Limb (tissue), 2 donors: ENCODE data around the gene WWP2.
A peak's percentile ranks its signal among the peaks of the same experiment; 100 is the strongest.
"Not testable (repeated sequence)": the region's sequence is repeated elsewhere in the genome, so short reads cannot be mapped to it uniquely, and the experiment has no call there.

Experiments used
- DNase-seq, 2 donors: peaks; one replicate each; pipeline ENCODE4 v3.0.0-alpha.2; 2016; ENCODE audit errors: extremely low spot score in 2 of 2

Gene WWP2

GRCh38 chr16:69941251-69942098 lies 179.3 kb downstream of the WWP2 start:
- peak in 1 of 2 donors; percentile 34 for DNase-seq

GRCh38 chr16:69942099-69942491 lies 180.0 kb downstream of the WWP2 start:
- DNase-seq: peak in 1 of 2 donors; percentile 38

DNA sequence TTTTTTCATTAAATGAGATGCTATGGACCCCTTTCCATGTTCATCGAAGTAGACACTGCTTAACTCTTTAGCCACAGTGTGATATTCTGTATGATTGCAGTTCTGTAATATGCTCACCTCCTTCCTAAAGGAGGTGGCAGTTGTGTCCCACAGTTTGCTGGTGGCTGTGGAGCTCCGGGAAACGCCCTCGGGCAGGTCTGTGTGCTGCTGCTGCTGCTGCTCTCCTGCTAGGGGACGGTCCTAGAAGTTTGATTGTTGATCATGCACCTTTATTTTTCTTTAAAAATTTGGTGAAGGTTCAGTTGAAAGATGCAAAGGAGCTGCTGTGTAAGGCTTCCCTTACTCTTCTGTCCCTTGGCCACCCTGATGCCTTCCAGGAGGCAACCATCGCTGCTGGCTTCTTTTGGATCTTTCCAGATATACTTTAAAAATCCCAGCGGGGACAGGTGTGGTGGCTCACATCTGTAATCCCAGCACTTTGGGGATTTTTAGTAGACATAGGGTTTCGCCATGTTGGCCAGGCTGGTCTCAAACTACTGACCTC lies 180.6 kb downstream of the WWP2 start:
- DNase-seq: peak in 1 of 2 donors; percentile 24

DNA sequence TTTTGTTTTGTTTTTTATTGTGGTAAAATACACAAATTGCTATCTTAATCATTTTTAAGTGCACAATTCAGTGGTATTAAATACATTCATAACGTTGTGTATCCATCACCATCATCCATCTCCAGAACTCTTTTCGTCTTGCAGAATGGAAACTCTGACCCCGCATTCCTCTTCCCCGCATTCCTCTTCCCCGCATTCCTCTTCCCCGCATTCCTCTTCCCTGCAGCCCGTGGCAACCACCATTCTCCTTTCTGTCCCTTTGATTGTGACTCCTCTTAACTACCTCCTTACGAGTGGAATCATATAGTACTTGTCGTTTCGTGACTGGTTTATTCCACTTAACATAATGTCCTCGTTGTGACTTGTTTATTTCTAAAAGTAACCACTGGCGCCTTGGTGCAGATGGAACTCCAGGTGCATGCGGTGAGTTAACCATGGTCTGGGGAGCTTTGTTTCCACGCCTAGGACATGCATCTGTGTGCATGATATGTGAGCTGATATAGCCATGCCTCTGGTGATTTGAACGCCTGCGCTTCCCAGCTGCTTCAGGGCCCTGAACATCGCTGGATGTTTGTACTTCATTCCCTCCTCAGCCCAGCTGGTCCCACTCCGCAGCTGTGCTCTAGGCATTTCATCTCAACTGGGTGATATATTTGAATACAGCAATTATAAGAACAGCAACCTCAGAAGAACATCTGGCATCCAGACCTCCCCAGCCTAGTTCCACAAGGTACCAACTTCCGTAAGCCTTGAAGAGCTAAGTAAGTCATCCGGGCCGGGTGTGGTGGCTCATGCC lies 181.3 kb downstream of the WWP2 start:
- peak in 1 of 2 donors; percentile 29 for DNase-seq

- not testable (repeated sequence) for DNase-seq
Measured at GRCh38 chr16:69950411-69950810, 188.3 kb downstream of the WWP2 start.

- DNase-seq: not testable (repeated sequence)
Measured at GRCh38 chr16:69951017-69951671, 189.0 kb downstream of the WWP2 start, which contains the start of gene CLEC18A. Gene CLEC18A, plus strand, starts transcription at chr16:69951334. Its CDS starts 33 bp downstream, at chr16:69951367.

DNA sequence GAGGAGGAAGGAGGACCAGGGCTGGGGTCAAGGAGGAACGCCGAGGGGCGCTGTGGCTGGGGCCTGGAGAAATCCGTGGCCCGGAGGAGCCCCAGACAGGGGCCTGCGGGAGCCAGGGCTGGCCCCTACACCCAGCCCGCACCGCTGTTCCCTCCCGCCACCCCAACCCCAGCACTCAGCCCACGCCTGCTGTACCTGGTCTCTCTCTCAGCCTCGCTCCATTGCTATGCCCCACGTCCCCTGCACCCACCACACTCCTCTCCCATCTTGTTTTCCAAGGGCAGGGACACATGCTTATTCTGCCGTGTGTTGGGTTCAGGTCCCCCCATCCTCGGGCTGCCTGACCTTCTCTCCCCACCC lies 189.5 kb downstream of the WWP2 start:
- not testable (repeated sequence) for DNase-seq

DNA sequence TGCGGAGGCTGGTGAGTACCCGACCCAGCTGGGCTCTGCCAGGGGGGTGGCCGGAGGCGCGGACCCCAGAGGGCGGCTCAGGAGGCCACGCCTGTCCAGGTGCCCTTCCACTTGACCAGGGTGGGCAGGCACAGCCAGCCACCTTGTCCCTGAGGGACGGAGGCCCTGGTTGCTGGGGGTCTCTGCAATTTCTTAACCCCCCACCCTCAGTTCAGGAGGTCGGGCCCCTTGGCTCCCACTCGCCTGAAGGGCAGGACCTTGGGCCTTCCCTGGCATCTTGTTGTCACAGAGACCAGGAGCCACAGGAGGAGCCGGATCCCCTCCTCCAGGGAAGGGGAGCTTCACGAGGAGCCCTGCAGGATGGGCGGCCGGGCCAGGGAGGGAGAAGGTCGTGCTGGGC lies 190.0 kb downstream of the WWP2 start:
- not testable (repeated sequence) for DNase-seq

DNA sequence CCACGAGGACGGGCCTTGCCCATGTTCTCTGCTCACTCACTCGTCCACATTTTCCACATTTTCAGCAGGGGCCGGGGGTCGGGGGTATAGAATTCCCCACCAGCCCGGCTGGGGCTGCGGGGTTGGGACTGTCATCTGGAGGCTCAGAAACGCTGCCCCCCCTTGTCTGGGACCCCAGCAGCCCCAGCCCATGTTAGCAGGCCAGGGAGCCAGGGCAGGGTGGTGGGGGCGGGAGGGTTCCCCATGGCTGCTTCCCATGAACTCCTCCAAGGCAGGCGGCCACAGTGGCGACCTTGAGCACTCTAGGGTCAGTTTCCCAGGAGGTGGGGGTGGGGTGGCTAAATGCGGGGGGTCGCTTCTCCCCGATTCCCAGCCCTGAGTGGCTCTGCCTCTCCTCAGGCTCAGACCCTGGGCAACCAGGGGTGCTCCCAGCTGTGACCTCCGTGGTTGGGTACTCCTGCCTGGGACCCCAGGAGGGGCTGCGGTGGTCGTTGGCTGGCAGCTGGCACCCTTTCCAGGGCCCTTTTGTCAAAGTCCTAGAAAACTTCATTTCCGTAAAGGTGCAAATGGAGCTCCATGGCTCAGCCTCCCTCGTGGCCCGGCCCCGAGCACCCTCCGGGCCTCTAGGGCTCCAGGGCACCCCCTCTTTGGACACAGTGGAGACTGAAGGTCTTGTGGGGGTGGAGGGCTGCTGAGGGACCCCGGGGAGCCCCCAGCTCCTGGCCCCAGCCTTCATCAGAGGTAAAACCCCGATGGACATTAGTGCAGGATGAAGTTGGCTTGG lies 190.6 kb downstream of the WWP2 start:
- DNase-seq: peak in 1 of 2 donors; percentile 22

DNA sequence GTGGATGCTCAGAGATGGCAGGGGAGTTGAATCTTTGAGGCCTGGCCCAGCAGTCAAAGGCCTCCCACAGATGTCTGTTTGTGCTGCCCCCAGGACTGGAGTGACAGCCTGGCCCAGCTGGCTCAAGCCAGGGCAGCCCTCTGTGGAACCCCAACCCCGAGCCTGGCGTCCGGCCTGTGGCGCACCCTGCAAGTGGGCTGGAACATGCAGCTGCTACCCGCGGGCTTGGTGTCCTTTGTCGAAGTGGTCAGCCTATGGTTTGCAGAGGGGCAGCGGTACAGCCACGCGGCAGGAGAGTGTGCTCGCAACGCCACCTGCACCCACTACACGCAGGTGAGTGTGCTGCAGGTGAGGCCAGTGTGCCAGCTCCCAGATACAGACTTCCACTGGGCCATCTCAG lies 192.1 kb downstream of the WWP2 start:
- DNase-seq: not testable (repeated sequence)

- not testable (repeated sequence) for DNase-seq
Measured at GRCh38 chr16:69963312-69963711, 201.2 kb downstream of the WWP2 start.

- peak; percentile 40 to 66 for DNase-seq
Measured at GRCh38 chr16:69964960-69965660, 203.0 kb downstream of the WWP2 start.

- DNase-seq: not testable (repeated sequence)
Measured at GRCh38 chr16:69965661-69966054, 203.5 kb downstream of the WWP2 start.

DNA sequence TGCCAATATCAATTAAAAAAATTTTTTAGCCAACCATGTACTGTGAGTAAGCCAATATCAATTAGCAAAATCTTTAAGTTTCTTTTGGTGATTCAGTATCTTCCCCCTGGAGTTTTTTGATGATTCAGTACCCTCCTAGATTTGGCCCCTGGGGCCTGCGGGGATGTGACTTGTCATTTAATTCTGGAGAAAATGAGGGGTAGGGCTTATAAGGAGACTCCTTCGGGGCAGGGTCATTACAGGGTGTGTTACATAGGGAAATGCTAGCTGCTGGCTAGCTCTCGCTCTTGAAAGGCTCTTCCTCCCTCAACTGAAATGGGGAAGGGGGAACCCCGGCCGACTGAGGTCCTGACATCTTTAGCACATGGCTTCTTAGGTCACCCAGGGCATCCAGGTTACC lies 205.6 kb downstream of the WWP2 start:
- not testable (repeated sequence) for DNase-seq

GRCh38 chr16:69968125-69968524 lies 206.0 kb downstream of the WWP2 start:
- not testable (repeated sequence) for DNase-seq

DNA sequence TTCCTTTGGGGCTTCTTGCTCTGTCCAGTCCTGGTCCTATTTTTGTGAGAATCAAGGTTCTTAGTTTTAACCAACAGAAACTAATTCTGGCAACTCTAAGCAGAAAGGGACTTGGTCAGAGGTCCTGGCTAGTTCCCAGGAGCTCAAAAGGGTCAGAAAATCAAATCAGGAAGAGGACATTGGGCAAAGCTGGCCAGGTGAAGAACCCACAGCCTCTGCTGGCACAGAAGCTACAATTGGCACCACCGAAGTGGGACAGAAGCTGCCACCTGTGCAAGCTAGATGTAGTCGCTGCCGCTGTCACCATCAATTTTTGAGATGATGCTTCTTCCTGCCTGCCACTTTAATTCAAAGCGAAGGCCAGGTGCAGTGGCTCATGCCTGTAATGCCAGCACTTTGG lies 207.5 kb downstream of the WWP2 start:
- not testable (repeated sequence) for DNase-seq

DNA sequence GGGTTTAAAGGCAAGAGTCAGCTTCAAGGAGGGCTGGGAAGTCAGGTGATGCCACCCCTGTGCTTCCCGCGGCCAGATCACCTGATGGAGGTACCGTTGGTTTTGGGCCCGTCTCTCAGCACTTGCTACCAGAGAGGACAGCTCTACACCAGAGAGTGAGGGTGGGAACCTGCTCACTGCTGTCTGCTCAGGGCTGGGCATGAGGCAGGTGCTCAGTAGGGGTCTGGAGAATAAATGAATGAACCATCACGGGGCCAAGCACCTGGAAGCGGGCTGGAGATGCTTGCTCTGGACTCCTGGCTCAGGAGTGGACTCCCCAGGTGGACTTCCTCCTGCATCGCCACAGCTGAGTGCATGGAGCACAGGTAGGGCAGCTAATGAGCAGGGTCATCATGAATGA lies 210.0 kb downstream of the WWP2 start:
- DNase-seq: not testable (repeated sequence)

DNA sequence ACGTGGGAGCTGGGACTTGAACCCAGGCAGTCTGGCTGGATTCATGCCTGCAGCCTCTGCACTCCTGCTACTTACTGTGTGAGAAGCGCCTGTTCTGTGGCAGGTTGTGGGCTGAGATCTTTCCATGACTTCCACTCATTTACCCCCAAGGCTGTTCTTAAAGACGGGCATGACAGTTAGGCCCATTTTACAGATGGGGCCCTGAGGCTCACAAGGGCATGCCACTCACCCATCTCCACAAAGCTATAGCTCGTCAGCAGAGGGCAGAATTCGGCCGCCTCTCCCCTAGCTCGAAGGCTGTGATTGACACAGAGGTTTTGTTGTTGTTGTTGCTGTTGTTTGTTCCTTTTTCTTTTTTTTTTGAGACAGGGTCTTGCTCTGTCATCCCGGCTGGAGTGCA lies 210.8 kb downstream of the WWP2 start:
- not testable (repeated sequence) for DNase-seq

- not testable (repeated sequence) for DNase-seq
Measured at GRCh38 chr16:69985196-69985595, 223.1 kb downstream of the WWP2 start.
